HFFc6 (cell line): ENCODE results near the gene FASTKD3. TPM values are rescaled to one million over a fixed set of nuclear protein-coding genes. Genes with fewer than 3 reads are reported as not detected.
"Not testable (repeated sequence)": the region's sequence is repeated elsewhere in the genome, so short reads cannot be mapped to it uniquely, and the experiment has no call there.

Source experiments
- DNase-seq: peaks from one replicate; pipeline ENCODE4 v3.0.0-alpha.2; 2018
- H3K27ac Mint-ChIP-seq: 2 replicates; pipeline ENCODE4 v1.8.0; 2020; ENCODE audit warnings: mild to moderate bottlenecking, mixed read lengths
- H3K27me3 Mint-ChIP-seq: 2 replicates; pipeline ENCODE4 v1.8.0; 2021; ENCODE audit warnings: mild to moderate bottlenecking, moderate library complexity, mixed read lengths; ENCODE audit not compliant: insufficient read depth
- H3K36me3 Mint-ChIP-seq: 2 replicates; pipeline ENCODE4 v1.8.0; 2021; ENCODE audit warnings: low read depth, mixed read lengths
- H3K4me1 Mint-ChIP-seq: 2 replicates; pipeline ENCODE4 v1.8.0; 2020; ENCODE audit warnings: low read depth, mixed read lengths
- H3K4me3 Mint-ChIP-seq: 2 replicates; pipeline ENCODE4 v1.8.0; 2020; ENCODE audit warnings: mild to moderate bottlenecking, moderate library complexity, mixed read lengths
- H3K9me3 Mint-ChIP-seq: 2 replicates; pipeline ENCODE4 v1.8.0; 2020; ENCODE audit warnings: mild to moderate bottlenecking, mixed read lengths
- long read RNA-seq: library from polyadenylated mRNA; unstranded; transcript quantifications from one replicate; pipeline ENCODE4 v2.0.0, GENCODE V29; 2019
- total RNA-seq, 6 experiments: library from RNA; stranded (reverse); fragmentation: NEBNext Ultra II Directional; extraction: Animal tissue kit (Norgen Biotek cat#: 25700); gene quantifications; 2 replicates in 1 of 6; 3 replicates in 5 of 6; pipeline ENCODE4 v1.2.3, GENCODE V29; 2021
- TF ChIP-seq, protein P1 (sequence below): fragments of 200-600 bp; sonication (generic); IDR thresholded peaks from 2 replicates; pipeline ENCODE4 v1.5.0; 2021; ENCODE audit warnings: antibody characterized with exemption, mild to moderate bottlenecking

Gene FASTKD3
- total RNA-seq: 1 to 10 TPM; 6.6 to 8.5 (median 7.9) TPM
- long read RNA-seq, partial matches to known transcripts: 3 of 9 reads
- long read RNA-seq, other reads (novel, unspliced or antisense): 4 of 9 reads

GRCh38 chr5:7868773-7869473 lies at the start of gene FASTKD3, which contains the start of gene MTRR:
Gene FASTKD3, minus strand, starts transcription at chr5:7869031. Its CDS starts 948 bp downstream, at chr5:7868083.
Gene MTRR, plus strand, starts transcription at chr5:7869148. Its CDS starts 1,647 bp downstream, at chr5:7870795.
- DNase-seq: peak; percentile 89
- TF ChIP-seq, protein P1, sequence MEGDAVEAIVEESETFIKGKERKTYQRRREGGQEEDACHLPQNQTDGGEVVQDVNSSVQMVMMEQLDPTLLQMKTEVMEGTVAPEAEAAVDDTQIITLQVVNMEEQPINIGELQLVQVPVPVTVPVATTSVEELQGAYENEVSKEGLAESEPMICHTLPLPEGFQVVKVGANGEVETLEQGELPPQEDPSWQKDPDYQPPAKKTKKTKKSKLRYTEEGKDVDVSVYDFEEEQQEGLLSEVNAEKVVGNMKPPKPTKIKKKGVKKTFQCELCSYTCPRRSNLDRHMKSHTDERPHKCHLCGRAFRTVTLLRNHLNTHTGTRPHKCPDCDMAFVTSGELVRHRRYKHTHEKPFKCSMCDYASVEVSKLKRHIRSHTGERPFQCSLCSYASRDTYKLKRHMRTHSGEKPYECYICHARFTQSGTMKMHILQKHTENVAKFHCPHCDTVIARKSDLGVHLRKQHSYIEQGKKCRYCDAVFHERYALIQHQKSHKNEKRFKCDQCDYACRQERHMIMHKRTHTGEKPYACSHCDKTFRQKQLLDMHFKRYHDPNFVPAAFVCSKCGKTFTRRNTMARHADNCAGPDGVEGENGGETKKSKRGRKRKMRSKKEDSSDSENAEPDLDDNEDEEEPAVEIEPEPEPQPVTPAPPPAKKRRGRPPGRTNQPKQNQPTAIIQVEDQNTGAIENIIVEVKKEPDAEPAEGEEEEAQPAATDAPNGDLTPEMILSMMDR: no peak; the same call in 1 of the 2 replicates
- peak within 1 kb of the TSS; percentile 98 for H3K4me3 Mint-ChIP-seq
- no peaks in the 10 kb centered on the region; the same call in 1 of the 2 replicates for H3K27me3 Mint-ChIP-seq
- peak within 1 kb of the TSS; percentile 84 for H3K27ac Mint-ChIP-seq
- H3K4me1 Mint-ChIP-seq: peaks cover 66% of the 10 kb centered on the region
- H3K36me3 Mint-ChIP-seq: peaks cover 10% of the 10 kb centered on the region
- H3K9me3 Mint-ChIP-seq: no peaks in the 10 kb centered on the region

- H3K36me3 Mint-ChIP-seq: peaks cover 8% of the 10 kb centered on the region
- TF ChIP-seq, protein P1: no peak
- H3K27ac Mint-ChIP-seq: no peak overlapping the region
- peaks cover 14% of the 10 kb centered on the region for H3K4me1 Mint-ChIP-seq
- no peaks in the 10 kb centered on the region; the same call in 1 of the 2 replicates for H3K27me3 Mint-ChIP-seq
- DNase-seq: no peak
- no peak overlapping the region for H3K4me3 Mint-ChIP-seq
- peaks cover 9% of the 10 kb centered on the region for H3K9me3 Mint-ChIP-seq
Measured at GRCh38 chr5:7917130-7918123, 48.6 kb upstream of the FASTKD3 start.

DNA sequence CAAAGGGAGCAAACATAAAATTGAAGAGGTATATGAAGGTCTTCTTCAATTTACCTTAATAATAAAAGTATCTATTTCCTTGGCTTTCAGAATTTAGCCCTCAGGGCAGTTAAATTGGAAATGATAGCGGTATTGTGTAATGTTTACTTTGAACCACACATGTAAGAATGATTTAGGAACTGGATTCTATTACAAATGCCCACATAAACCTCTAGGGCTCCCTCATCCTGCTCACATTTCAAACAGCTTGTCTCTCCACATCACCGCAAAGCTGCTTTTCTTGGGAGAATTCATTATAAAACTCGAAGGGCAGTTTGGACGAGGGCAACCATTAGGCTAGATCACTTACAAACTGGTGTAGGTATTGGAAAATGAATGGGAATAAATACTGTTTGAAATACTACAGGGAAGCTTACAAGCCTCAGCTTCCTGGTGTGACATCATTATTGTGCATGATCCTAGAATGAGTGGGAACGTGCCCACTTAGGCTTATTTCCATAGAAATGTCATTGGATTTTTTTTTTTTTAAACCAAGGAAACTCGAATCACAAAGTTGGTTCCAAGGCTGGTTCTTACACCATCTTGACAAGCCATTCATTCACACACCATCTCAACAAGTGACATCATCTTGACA lies 47.5 kb upstream of the FASTKD3 start:
- no peaks in the 10 kb centered on the region; the same call in 1 of the 2 replicates for H3K27me3 Mint-ChIP-seq
- H3K27ac Mint-ChIP-seq: no peak overlapping the region
- no peak overlapping the region for H3K4me3 Mint-ChIP-seq
- peak; percentile 4 for DNase-seq
- peaks cover 14% of the 10 kb centered on the region for H3K4me1 Mint-ChIP-seq
- H3K9me3 Mint-ChIP-seq: peaks cover 15% of the 10 kb centered on the region
- H3K36me3 Mint-ChIP-seq: peaks cover 15% of the 10 kb centered on the region
- TF ChIP-seq, protein P1: 0 out of 2 replicates have a peak, but pooled peaks have one; percentile 9

DNA sequence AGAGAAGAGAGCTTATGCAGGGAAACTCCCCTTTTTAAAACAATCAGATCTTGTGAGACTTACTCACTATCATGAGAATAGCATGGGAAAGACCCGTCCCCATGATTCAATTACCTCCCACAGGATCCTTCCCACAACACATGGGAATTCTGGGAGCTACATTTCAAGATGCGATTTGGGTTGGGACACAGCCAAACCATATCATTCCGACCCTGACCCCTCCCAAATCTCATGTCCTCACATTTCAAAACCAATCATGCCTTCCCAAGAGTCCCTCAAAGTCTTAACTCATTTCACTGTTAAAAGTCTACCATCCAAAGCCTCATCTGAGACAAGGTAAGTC lies 42.6 kb upstream of the FASTKD3 start:
- H3K27ac Mint-ChIP-seq, H3K27me3 Mint-ChIP-seq, H3K4me3 Mint-ChIP-seq, DNase-seq: not testable (repeated sequence)
- Mint-ChIP-seq H3K36me3 (peaks cover 51% of the 10 kb centered on the region), H3K4me1 (peaks cover 11% of the 10 kb centered on the region), H3K9me3 (peaks cover 28% of the 10 kb centered on the region)

DNA sequence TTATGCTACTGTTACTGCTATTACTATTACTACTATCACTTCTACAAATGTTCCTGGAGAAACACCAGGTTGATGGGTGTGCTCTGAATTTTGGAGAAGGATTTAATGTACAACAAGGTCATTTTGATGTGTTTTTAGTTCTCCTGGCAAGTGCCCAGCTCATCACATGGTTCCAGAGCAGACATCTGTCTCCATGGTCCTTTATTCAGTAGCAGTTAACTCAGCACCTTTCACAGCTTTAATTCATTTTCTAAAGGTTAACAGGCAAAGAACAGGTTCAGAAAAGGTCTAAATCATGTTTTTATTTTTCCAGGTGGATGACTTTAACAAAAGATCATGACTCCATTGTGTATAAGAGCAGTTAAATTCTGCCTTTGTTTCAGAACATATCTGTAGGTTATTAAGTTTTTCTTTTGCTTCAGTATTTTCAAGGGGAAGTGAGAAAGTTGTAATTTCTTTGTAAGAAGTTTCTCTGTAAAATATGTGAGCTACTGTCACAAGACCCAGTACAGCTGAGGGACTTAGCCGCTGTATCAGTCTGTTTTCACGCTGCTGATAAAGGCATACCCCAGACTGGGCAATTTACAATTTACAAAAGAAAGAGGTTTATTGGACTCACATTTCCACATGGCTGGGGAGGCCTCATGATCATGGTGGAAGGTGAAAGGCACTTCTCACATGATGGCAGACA lies 42.1 kb upstream of the FASTKD3 start:
- TF ChIP-seq, protein P1: no peak
- no peak for DNase-seq
- H3K4me3 Mint-ChIP-seq: no peak overlapping the region
- H3K4me1 Mint-ChIP-seq: peaks cover 6% of the 10 kb centered on the region
- no peaks in the 10 kb centered on the region for H3K27me3 Mint-ChIP-seq
- no peak overlapping the region for H3K27ac Mint-ChIP-seq
- peaks cover 28% of the 10 kb centered on the region for H3K9me3 Mint-ChIP-seq
- H3K36me3 Mint-ChIP-seq: peaks cover 53% of the 10 kb centered on the region
